OCI-LY7 (cell line): ENCODE results near the gene MAN1B1. TPM values are rescaled to one million over a fixed set of nuclear protein-coding genes. Genes with fewer than 3 reads are reported as not detected.
A peak's percentile ranks its signal among the peaks of the same experiment; 100 is the strongest.

Source experiments
- BruUV-seq: library from RNA; stranded (reverse); fragments of 400-500 nt; replicated peaks from 2 replicates; lab custom pipeline; 2021; lab: Mats Ljungman, UMichigan
- CTCF ChIA-PET: fragments of 300-600 bp; sonication (Branson Sonifier 250); formaldehyde crosslinking; loops from one replicate; lab custom pipeline; 2022; ENCODE audit warnings: antibody characterized with exemption; ENCODE audit not compliant: unreplicated experiment; lab: Charles Lee
- POLR2A ChIA-PET: fragments of 300-600 bp; sonication (Branson Sonifier 250); formaldehyde crosslinking; loops from one replicate; lab custom pipeline; 2022; ENCODE audit warnings: antibody characterized with exemption; lab: Charles Lee
- DNase-seq: peaks from one replicate; pipeline ENCODE4 v3.0.0-alpha.2; 2015; ENCODE audit warnings: low spot score
- H2AFZ ChIP-seq: fragments of 200-600 bp; sonication (generic), shearing (Covaris generic); 2 replicates; pipeline ENCODE4 v1.6.1; 2014; ENCODE audit warnings: mild to moderate bottlenecking, antibody characterized with exemption, low read length, moderate library complexity
- H3K27ac ChIP-seq: fragments of 200-600 bp; sonication (generic); 2 replicates; pipeline ENCODE4 v1.5.1; 2014; ENCODE audit warnings: mixed run types, low read depth, mild to moderate bottlenecking, moderate library complexity, low read length, inconsistent platforms; ENCODE audit not compliant: poor library complexity, severe bottlenecking
- H3K36me3 ChIP-seq: fragments of 200-600 bp; sonication (generic); 2 replicates; pipeline ENCODE4 v1.6.1; 2014; ENCODE audit warnings: mild to moderate bottlenecking, antibody characterized with exemption, low read length, moderate library complexity, mixed read lengths; ENCODE audit not compliant: insufficient read depth
- H3K4me1 ChIP-seq: fragments of 200-600 bp; sonication (generic); 2 replicates; pipeline ENCODE4 v1.5.1; 2014; ENCODE audit warnings: mild to moderate bottlenecking, low read length; ENCODE audit not compliant: insufficient read depth, poor library complexity, severe bottlenecking
- H3K4me2 ChIP-seq: fragments of 200-600 bp; sonication (generic); 2 replicates; pipeline ENCODE4 v1.6.1; 2014; ENCODE audit warnings: mild to moderate bottlenecking, low read length
- H3K4me3 ChIP-seq: fragments of 200-600 bp; sonication (generic); 2 replicates; pipeline ENCODE4 v1.5.1; 2014; ENCODE audit warnings: mild to moderate bottlenecking, low read depth, low read length; ENCODE audit not compliant: poor library complexity, severe bottlenecking
- H3K79me2 ChIP-seq: fragments of 200-600 bp; sonication (generic); 2 replicates; pipeline ENCODE4 v1.6.1; 2016; ENCODE audit warnings: low read depth, mild to moderate bottlenecking, low read length, moderate library complexity, mixed read lengths; ENCODE audit not compliant: insufficient read depth
- H3K9me2 ChIP-seq: fragments of 200-600 bp; sonication (generic); 2 replicates; pipeline ENCODE4 v1.6.1; 2016; ENCODE audit warnings: mild to moderate bottlenecking, low read length, mixed read lengths; ENCODE audit not compliant: insufficient read depth
- H3K9me3 ChIP-seq: fragments of 200-600 bp; sonication (generic); 2 replicates; pipeline ENCODE4 v1.6.1; 2014; ENCODE audit warnings: mild to moderate bottlenecking, mixed run types, low read length, mixed read lengths
- H4K20me1 ChIP-seq: fragments of 200-600 bp; sonication (generic); 2 replicates; pipeline ENCODE4 v1.6.1; 2014; ENCODE audit warnings: mild to moderate bottlenecking, antibody characterized with exemption, low read length, moderate library complexity, mixed read lengths; ENCODE audit not compliant: insufficient read depth
- EZH2phosphoT487 ChIP-seq: fragments of 200-600 bp; sonication (generic); IDR thresholded peaks from 2 replicates; pipeline ENCODE4 v1.6.1; 2018; ENCODE audit warnings: low read depth, borderline replicate concordance, mild to moderate bottlenecking, mixed run types, antibody characterized with exemption, low read length, moderate library complexity, mixed read lengths
- intact Hi-C: fragments of 100-400 bp; cut with micrococcal nuclease; formaldehyde crosslinking; loops from one replicate; pipeline ENCODE4 v1.10.0; 2022; ENCODE audit not compliant: unreplicated experiment
- total RNA-seq, 2 experiments: library from RNA; depleted of rRNA in 1 of 2; stranded (reverse); fragments of >200 nt in 1 of 2; shearing (Covaris generic) in 1 of 2; gene quantifications; 2 replicates each; pipeline ENCODE4 v1.2.3, GENCODE V29; 2014 to 2022
- TF ChIP-seq, protein P1 (sequence below): fragments of 200-600 bp; sonication (generic); conservative IDR thresholded peaks from 2 replicates; pipeline ENCODE4 v1.5.1; 2014; ENCODE audit warnings: mild to moderate bottlenecking, antibody characterized with exemption, low read length, moderate library complexity, mixed read lengths

MAN1B1 gene
- total RNA-seq, 2 experiments from 2014 or later = 32.7 to 43.4 TPM

DNA sequence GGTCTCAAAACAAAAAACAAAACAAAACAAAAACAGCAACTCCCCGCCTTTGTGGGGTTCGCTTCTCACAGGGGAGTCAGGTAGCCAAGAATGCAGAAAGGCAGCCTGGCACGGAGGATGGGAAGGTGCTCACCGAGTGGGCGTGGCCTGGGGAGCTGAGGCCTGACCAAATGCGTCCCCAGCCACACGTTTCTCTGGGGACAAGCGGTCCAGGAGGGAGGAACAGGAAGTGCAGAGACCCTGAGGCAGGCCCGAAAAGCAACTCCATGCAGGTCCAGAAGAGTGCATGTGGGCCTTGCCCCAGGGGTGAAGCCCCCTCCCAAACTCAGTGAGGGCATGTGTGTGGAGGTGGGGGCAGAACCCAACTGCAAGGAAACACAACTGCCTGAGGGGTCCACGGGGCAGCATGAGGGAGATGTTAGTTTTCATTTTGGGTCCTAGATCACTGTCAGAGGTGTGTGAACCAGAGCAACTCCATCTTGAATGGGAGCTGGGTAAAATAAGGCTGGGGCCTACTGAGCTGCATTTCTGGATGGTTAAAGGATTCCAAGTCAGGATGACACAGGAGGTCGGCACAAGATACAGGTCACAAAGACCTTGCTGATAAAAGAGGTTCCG lies 12.0 kb upstream of the MAN1B1 start:
- intact Hi-C loops = no loop called here
- H3K9me3 ChIP-seq = no peaks in the 10 kb centered on the region
- H3K4me1 ChIP-seq = peaks cover 27% of the 10 kb centered on the region
- no peaks in the 10 kb centered on the region for H3K9me2 ChIP-seq
- TF ChIP-seq, protein P1, sequence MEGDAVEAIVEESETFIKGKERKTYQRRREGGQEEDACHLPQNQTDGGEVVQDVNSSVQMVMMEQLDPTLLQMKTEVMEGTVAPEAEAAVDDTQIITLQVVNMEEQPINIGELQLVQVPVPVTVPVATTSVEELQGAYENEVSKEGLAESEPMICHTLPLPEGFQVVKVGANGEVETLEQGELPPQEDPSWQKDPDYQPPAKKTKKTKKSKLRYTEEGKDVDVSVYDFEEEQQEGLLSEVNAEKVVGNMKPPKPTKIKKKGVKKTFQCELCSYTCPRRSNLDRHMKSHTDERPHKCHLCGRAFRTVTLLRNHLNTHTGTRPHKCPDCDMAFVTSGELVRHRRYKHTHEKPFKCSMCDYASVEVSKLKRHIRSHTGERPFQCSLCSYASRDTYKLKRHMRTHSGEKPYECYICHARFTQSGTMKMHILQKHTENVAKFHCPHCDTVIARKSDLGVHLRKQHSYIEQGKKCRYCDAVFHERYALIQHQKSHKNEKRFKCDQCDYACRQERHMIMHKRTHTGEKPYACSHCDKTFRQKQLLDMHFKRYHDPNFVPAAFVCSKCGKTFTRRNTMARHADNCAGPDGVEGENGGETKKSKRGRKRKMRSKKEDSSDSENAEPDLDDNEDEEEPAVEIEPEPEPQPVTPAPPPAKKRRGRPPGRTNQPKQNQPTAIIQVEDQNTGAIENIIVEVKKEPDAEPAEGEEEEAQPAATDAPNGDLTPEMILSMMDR = no peak
- no peak for TF ChIP-seq EZH2phosphoT487
- H3K4me3 ChIP-seq = no peak overlapping the region
- ChIA-PET POLR2A (interaction anchor here (1.0 kb wide), 1 partner anchor 12 kb away, joined by 3 read pairs; the partner anchor contains the start of gene MAN1B1), CTCF (no interaction called here)
- DNase-seq = peak; percentile 17
- H3K36me3 ChIP-seq = no peaks in the 10 kb centered on the region
- no peaks in the 10 kb centered on the region for H3K79me2 ChIP-seq
- no peak overlapping the region for H2AFZ ChIP-seq
- BruUV-seq = no TSS peak
- H3K27ac ChIP-seq = no peak overlapping the region
- no peak overlapping the region for H3K4me2 ChIP-seq
- no peaks in the 10 kb centered on the region for H4K20me1 ChIP-seq

DNA sequence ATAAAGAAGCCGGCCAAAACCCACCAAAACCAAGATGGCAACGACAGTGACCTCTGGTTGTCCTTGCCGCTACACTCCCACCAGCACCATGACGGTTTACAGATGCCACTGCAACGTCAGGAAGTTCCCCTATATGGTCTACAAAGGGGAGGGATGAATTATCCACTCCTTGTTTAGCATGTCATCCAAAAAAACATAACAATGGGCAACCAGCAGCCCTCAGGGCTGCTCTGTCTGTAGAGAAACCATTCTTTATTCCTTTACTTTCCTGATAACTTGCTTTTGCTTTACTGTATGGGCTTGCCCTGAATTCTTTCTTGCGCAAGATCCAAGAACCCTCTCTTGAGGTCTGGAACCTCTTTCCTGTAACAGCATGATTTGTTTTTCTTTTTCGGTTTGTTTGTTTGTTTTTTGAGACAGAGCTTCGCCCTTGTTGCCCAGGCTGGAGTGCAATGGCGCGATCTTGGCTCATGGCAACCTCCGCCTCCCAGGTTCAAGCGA lies 11.5 kb upstream of the MAN1B1 start:
- Histone ChIP-seq H4K20me1 (no peaks in the 10 kb centered on the region), H3K36me3 (no peaks in the 10 kb centered on the region), H3K27ac (no peak overlapping the region), H3K79me2 (no peaks in the 10 kb centered on the region), H3K9me3 (no peaks in the 10 kb centered on the region), H3K4me1 (peaks cover 27% of the 10 kb centered on the region), H3K4me2 (no peak overlapping the region), H3K9me2 (no peaks in the 10 kb centered on the region), H3K4me3 (no peak overlapping the region), H2AFZ (no peak overlapping the region)
- POLR2A ChIA-PET = interaction anchor here (1.0 kb wide), 1 partner anchor 11 kb away, joined by 3 read pairs; the partner anchor contains the start of gene MAN1B1
- DNase-seq = no peak
- TF ChIP-seq, protein P1 = no peak
- no peak for TF ChIP-seq EZH2phosphoT487
- intact Hi-C loops = no loop called here
- CTCF ChIA-PET = no interaction called here
- no TSS peak for BruUV-seq

DNA sequence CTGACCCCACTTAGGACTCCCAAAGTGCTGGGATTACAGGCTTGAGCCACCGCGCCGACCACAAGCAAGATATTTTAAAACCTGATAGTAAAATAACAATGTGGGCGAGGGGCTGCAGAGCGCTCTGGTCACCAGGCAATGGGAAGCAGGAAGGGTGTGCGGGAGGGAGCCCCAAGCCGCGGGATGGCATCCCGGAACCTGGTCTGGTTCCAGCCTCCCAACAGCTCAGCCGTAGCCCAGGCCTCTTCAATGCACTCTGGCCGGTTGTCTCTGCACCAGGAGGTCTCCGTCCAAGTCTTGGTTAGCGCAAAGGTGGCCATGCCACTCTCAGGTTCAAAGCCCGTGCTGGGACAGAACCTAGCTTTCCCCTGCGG lies 10.2 kb upstream of the MAN1B1 start:
- H3K4me2 ChIP-seq = peak overlapping the region; percentile 66
- H3K27ac ChIP-seq = no peak overlapping the region
- H4K20me1 ChIP-seq = no peaks in the 10 kb centered on the region
- no peaks in the 10 kb centered on the region for H3K9me3 ChIP-seq
- no peaks in the 10 kb centered on the region for H3K36me3 ChIP-seq
- peak overlapping the region; percentile 72 for H3K4me3 ChIP-seq
- no peak for DNase-seq
- H2AFZ ChIP-seq = peak overlapping the region; percentile 50; the same call in 1 of the 2 replicates
- peaks cover 18% of the 10 kb centered on the region for H3K4me1 ChIP-seq
- no peaks in the 10 kb centered on the region for H3K79me2 ChIP-seq
- ChIA-PET POLR2A (interaction anchor here (1.2 to 2.0 kb wide), 2 partner anchors 8 to 10 kb away, joined by 4 to 7 read pairs; partner anchors contain the start of gene MAN1B1), CTCF (interaction anchor here (1.1 kb wide), 1 partner anchor 10 kb away, joined by 3 read pairs; the partner anchor contains the start of gene MAN1B1)
- H3K9me2 ChIP-seq = no peaks in the 10 kb centered on the region
- TF ChIP-seq, protein P1 = no peak
- no peak for TF ChIP-seq EZH2phosphoT487
- no TSS peak for BruUV-seq
- intact Hi-C loops = no loop called here
